Ishikawa (cell line): Measurements from ENCODE around the gene ZBTB38.

ENCODE experiments used
- CEBPB ChIP-seq: IDR thresholded peaks from 2 replicates; pipeline ENCODE4 v1.6.1; 2012
- CREB1 ChIP-seq: IDR thresholded peaks from 2 replicates; pipeline ENCODE4 v1.6.1; 2012; ENCODE audit warnings: low read depth
- EGR1 ChIP-seq: IDR thresholded peaks from 2 replicates; pipeline ENCODE4 v1.6.1; 2012
- EP300 ChIP-seq: IDR thresholded peaks from 2 replicates; pipeline ENCODE4 v1.6.1; 2012; ENCODE audit warnings: borderline replicate concordance
- FOXM1 ChIP-seq: IDR thresholded peaks from 2 replicates; pipeline ENCODE4 v1.6.1; 2012; ENCODE audit warnings: low read depth, borderline replicate concordance
- NFIC ChIP-seq: IDR thresholded peaks from 2 replicates; pipeline ENCODE4 v1.6.1; 2012
- RAD21 ChIP-seq: IDR thresholded peaks from 2 replicates; pipeline ENCODE4 v1.6.1; 2012; ENCODE audit warnings: low read depth
- TAF1 ChIP-seq: IDR thresholded peaks from 2 replicates; pipeline ENCODE4 v1.6.1; 2012; ENCODE audit warnings: low read depth, mild to moderate bottlenecking
- TCF12 ChIP-seq: IDR thresholded peaks from 2 replicates; pipeline ENCODE4 v1.6.1; 2012; ENCODE audit warnings: low read depth
- TEAD4 ChIP-seq: IDR thresholded peaks from 2 replicates; pipeline ENCODE4 v1.6.1; 2012
- USF1 ChIP-seq: IDR thresholded peaks from 2 replicates; pipeline ENCODE4 v1.6.1; 2012
- YY1 ChIP-seq: IDR thresholded peaks from 2 replicates; pipeline ENCODE4 v1.6.1; 2012; ENCODE audit warnings: low read depth
- ZBTB7A ChIP-seq: IDR thresholded peaks from 2 replicates; pipeline ENCODE4 v1.6.1; 2012; ENCODE audit warnings: low read depth
- TF ChIP-seq, protein P1 (sequence below): IDR thresholded peaks from 2 replicates; pipeline ENCODE4 v1.6.1; 2012
- TF ChIP-seq, protein P2 (sequence below): IDR thresholded peaks from 2 replicates; pipeline ENCODE4 v1.6.1; 2012; ENCODE audit warnings: low read depth, mild to moderate bottlenecking

Gene ZBTB38

GRCh38 chr3:141388823-141389621 is 20.7 kb downstream of the ZBTB38 start:
- no peak for TF ChIP-seq CEBPB
- TF ChIP-seq RAD21: no peak
- TF ChIP-seq USF1: no peak
- TF ChIP-seq YY1: no peak
- TF ChIP-seq, protein P1, sequence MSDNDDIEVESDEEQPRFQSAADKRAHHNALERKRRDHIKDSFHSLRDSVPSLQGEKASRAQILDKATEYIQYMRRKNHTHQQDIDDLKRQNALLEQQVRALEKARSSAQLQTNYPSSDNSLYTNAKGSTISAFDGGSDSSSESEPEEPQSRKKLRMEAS: no peak
- no peak for TF ChIP-seq FOXM1
- no peak for TF ChIP-seq EP300
- TF ChIP-seq TCF12: no peak
- no peak for TF ChIP-seq NFIC
- TF ChIP-seq, protein P2, sequence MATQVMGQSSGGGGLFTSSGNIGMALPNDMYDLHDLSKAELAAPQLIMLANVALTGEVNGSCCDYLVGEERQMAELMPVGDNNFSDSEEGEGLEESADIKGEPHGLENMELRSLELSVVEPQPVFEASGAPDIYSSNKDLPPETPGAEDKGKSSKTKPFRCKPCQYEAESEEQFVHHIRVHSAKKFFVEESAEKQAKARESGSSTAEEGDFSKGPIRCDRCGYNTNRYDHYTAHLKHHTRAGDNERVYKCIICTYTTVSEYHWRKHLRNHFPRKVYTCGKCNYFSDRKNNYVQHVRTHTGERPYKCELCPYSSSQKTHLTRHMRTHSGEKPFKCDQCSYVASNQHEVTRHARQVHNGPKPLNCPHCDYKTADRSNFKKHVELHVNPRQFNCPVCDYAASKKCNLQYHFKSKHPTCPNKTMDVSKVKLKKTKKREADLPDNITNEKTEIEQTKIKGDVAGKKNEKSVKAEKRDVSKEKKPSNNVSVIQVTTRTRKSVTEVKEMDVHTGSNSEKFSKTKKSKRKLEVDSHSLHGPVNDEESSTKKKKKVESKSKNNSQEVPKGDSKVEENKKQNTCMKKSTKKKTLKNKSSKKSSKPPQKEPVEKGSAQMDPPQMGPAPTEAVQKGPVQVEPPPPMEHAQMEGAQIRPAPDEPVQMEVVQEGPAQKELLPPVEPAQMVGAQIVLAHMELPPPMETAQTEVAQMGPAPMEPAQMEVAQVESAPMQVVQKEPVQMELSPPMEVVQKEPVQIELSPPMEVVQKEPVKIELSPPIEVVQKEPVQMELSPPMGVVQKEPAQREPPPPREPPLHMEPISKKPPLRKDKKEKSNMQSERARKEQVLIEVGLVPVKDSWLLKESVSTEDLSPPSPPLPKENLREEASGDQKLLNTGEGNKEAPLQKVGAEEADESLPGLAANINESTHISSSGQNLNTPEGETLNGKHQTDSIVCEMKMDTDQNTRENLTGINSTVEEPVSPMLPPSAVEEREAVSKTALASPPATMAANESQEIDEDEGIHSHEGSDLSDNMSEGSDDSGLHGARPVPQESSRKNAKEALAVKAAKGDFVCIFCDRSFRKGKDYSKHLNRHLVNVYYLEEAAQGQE: no peak
- TF ChIP-seq TAF1: no peak
- no peak for TF ChIP-seq EGR1
- TF ChIP-seq TEAD4: no peak
- no peak for TF ChIP-seq CREB1

- TF ChIP-seq YY1 (no peak), EGR1 (no peak), EP300 (no peak), FOXM1 (no peak), USF1 (no peak), NFIC (no peak), CREB1 (no peak), TEAD4 (no peak), TCF12 (no peak), ZBTB7A (no peak), TAF1 (no peak), CEBPB (no peak), RAD21 (no peak)
- TF ChIP-seq, protein P2: no peak
- TF ChIP-seq, protein P1: no peak
Observed at GRCh38 chr3:141389703-141390102, 21.4 kb downstream of the ZBTB38 start.

GRCh38 chr3:141390747-141391146 is 22.4 kb downstream of the ZBTB38 start:
- TF ChIP-seq, protein P2: no peak
- TF ChIP-seq NFIC: no peak
- no peak for TF ChIP-seq CREB1
- no peak for TF ChIP-seq EGR1
- TF ChIP-seq, protein P1: no peak
- no peak for TF ChIP-seq USF1
- TF ChIP-seq FOXM1: no peak
- TF ChIP-seq TAF1: no peak
- TF ChIP-seq RAD21: no peak
- TF ChIP-seq TEAD4: no peak
- no peak for TF ChIP-seq CEBPB
- no peak for TF ChIP-seq TCF12
- TF ChIP-seq ZBTB7A: no peak
- TF ChIP-seq EP300: no peak
- TF ChIP-seq YY1: no peak
